Central memory CD8-positive, alpha-beta T cell (primary cell): ENCODE results near the gene NR2C2.

Experiments used
- ATAC-seq: fragments of 150-1000 bp; cut with Tn5 transposase; replicated peaks from 2 replicates; pipeline ENCODE4 v1.10.0; 2022; ENCODE audit warnings: mild to moderate bottlenecking, moderate FRiP score, moderate number of reproducible peaks; ENCODE audit not compliant: poor library complexity, severe bottlenecking; ENCODE audit errors: extremely low read depth
- DNase-seq, 2 donors: peaks; one replicate each; pipeline ENCODE4 v3.0.0; 2021; ENCODE audit warnings: low spot score in 2 of 2
- H3K27ac Mint-ChIP-seq: one replicate; pipeline ENCODE4 v1.8.0; 2022; ENCODE audit warnings: low read depth, mild to moderate bottlenecking, moderate library complexity, mixed read lengths
- H3K27me3 Mint-ChIP-seq: one replicate; pipeline ENCODE4 v1.8.0; 2022; ENCODE audit warnings: mixed read lengths
- H3K36me3 Mint-ChIP-seq: one replicate; pipeline ENCODE4 v1.8.0; 2022; ENCODE audit warnings: mild to moderate bottlenecking, moderate library complexity, mixed read lengths; ENCODE audit not compliant: insufficient read depth
- H3K4me1 Mint-ChIP-seq: one replicate; pipeline ENCODE4 v1.8.0; 2022; ENCODE audit warnings: mixed read lengths
- H3K4me3 Mint-ChIP-seq: one replicate; pipeline ENCODE4 v1.8.0; 2022; ENCODE audit warnings: mild to moderate bottlenecking, moderate library complexity, mixed read lengths
- H3K9me3 Mint-ChIP-seq: one replicate; pipeline ENCODE4 v1.8.0; 2022; ENCODE audit warnings: mixed read lengths

Gene NR2C2

GRCh38 chr3:15050405-15051092 is 103.2 kb downstream of the NR2C2 start:
- no peak for ATAC-seq
- Mint-ChIP-seq H3K36me3 (peaks cover 23% of the 10 kb centered on the region), H3K27me3 (no peaks in the 10 kb centered on the region), H3K9me3 (no peaks in the 10 kb centered on the region), H3K4me1 (peaks cover 32% of the 10 kb centered on the region), H3K27ac (peak overlapping the region; percentile 29), H3K4me3 (no peak overlapping the region)
- DNase-seq: no peak

- Mint-ChIP-seq H3K9me3 (no peaks in the 10 kb centered on the region), H3K4me3 (no peak overlapping the region), H3K27ac (no peak overlapping the region), H3K27me3 (no peaks in the 10 kb centered on the region), H3K36me3 (peaks cover 17% of the 10 kb centered on the region), H3K4me1 (peaks cover 25% of the 10 kb centered on the region)
- peak; percentile 52 for ATAC-seq
- DNase-seq: peak in 1 of 2 donors; percentile 22
These were observed 104.1 kb downstream of the NR2C2 start for GRCh38 chr3:15051531-15051930.

- Mint-ChIP-seq H3K4me3 (no peak overlapping the region), H3K4me1 (peaks cover 31% of the 10 kb centered on the region), H3K36me3 (peaks cover 11% of the 10 kb centered on the region), H3K9me3 (no peaks in the 10 kb centered on the region), H3K27me3 (no peaks in the 10 kb centered on the region), H3K27ac (no peak overlapping the region)
- DNase-seq (no peak), ATAC-seq (no peak)
These were observed 105.2 kb downstream of the NR2C2 start for GRCh38 chr3:15052335-15053242.

- Mint-ChIP-seq H3K27ac (no peak overlapping the region), H3K4me1 (peaks cover 31% of the 10 kb centered on the region), H3K9me3 (no peaks in the 10 kb centered on the region), H3K4me3 (no peak overlapping the region), H3K36me3 (peaks cover 11% of the 10 kb centered on the region), H3K27me3 (no peaks in the 10 kb centered on the region)
- DNase-seq (no peak), ATAC-seq (no peak)
These were observed 106.2 kb downstream of the NR2C2 start for GRCh38 chr3:15053541-15053940.

GRCh38 chr3:15055019-15055557 is 107.7 kb downstream of the NR2C2 start:
- peak; percentile 91 for ATAC-seq
- peak in 1 of 2 donors; percentile 46 for DNase-seq
- H3K27me3 Mint-ChIP-seq: no peaks in the 10 kb centered on the region
- no peaks in the 10 kb centered on the region for H3K9me3 Mint-ChIP-seq
- peak overlapping the region; percentile 37 for H3K4me3 Mint-ChIP-seq
- peak overlapping the region; percentile 61 for H3K27ac Mint-ChIP-seq
- peaks cover 31% of the 10 kb centered on the region for H3K4me1 Mint-ChIP-seq
- H3K36me3 Mint-ChIP-seq: peaks cover 9% of the 10 kb centered on the region

GRCh38 chr3:15056676-15057404 is 109.5 kb downstream of the NR2C2 start:
- DNase-seq (no peak), ATAC-seq (no peak)
- peaks cover 28% of the 10 kb centered on the region for H3K4me1 Mint-ChIP-seq
- H3K4me3 Mint-ChIP-seq: no peak overlapping the region
- no peaks in the 10 kb centered on the region for H3K9me3 Mint-ChIP-seq
- no peak overlapping the region for H3K27ac Mint-ChIP-seq
- H3K27me3 Mint-ChIP-seq: no peaks in the 10 kb centered on the region
- H3K36me3 Mint-ChIP-seq: peaks cover 8% of the 10 kb centered on the region

GRCh38 chr3:15060029-15060428 is 112.6 kb downstream of the NR2C2 start:
- Mint-ChIP-seq H3K9me3 (no peaks in the 10 kb centered on the region), H3K4me1 (peaks cover 33% of the 10 kb centered on the region), H3K27ac (no peak overlapping the region), H3K36me3 (peaks cover 10% of the 10 kb centered on the region), H3K4me3 (no peak overlapping the region), H3K27me3 (no peaks in the 10 kb centered on the region)
- no peak for ATAC-seq
- DNase-seq: no peak

GRCh38 chr3:15063238-15063637 is 115.9 kb downstream of the NR2C2 start:
- Mint-ChIP-seq H3K9me3 (no peaks in the 10 kb centered on the region), H3K27me3 (no peaks in the 10 kb centered on the region), H3K4me3 (peak overlapping the region; percentile 94), H3K27ac (no peak overlapping the region), H3K36me3 (peaks cover 12% of the 10 kb centered on the region), H3K4me1 (peaks cover 27% of the 10 kb centered on the region)
- no peak for DNase-seq
- ATAC-seq: no peak

GRCh38 chr3:15063656-15064286 is 116.4 kb downstream of the NR2C2 start:
- Mint-ChIP-seq H3K4me3 (peak overlapping the region; percentile 94), H3K27me3 (no peaks in the 10 kb centered on the region), H3K4me1 (peaks cover 27% of the 10 kb centered on the region), H3K36me3 (peaks cover 8% of the 10 kb centered on the region), H3K27ac (peak overlapping the region; percentile 89), H3K9me3 (no peaks in the 10 kb centered on the region)
- DNase-seq (no peak), ATAC-seq (no peak)

- no peaks in the 10 kb centered on the region for H3K9me3 Mint-ChIP-seq
- H3K4me1 Mint-ChIP-seq: peaks cover 27% of the 10 kb centered on the region
- ATAC-seq (peak; percentile 41), DNase-seq (no peak)
- H3K4me3 Mint-ChIP-seq: peak overlapping the region; percentile 94
- peaks cover 9% of the 10 kb centered on the region for H3K36me3 Mint-ChIP-seq
- no peaks in the 10 kb centered on the region for H3K27me3 Mint-ChIP-seq
- H3K27ac Mint-ChIP-seq: peak overlapping the region; percentile 89
These were observed 117.0 kb downstream of the NR2C2 start for GRCh38 chr3:15064299-15064834.

- DNase-seq (peak; percentile 75 to 80), ATAC-seq (peak; percentile 99)
- Mint-ChIP-seq H3K9me3 (no peaks in the 10 kb centered on the region), H3K27me3 (no peaks in the 10 kb centered on the region), H3K4me3 (peak within 1 kb of the TSS; percentile 94), H3K27ac (peak within 1 kb of the TSS; percentile 89), H3K36me3 (peaks cover 9% of the 10 kb centered on the region), H3K4me1 (peaks cover 27% of the 10 kb centered on the region)
These were observed 117.6 kb downstream of the NR2C2 start, which contains the start of gene MRPS25 for GRCh38 chr3:15064835-15065549. Gene MRPS25, minus strand, starts transcription at chr3:15065315. Its CDS starts 121 bp downstream, at chr3:15065194.
